Amniotic epithelial cell (primary cell): Measurements from ENCODE around the gene GRPEL2.
"Not testable (repeated sequence)": the region's sequence is repeated elsewhere in the genome, so short reads cannot be mapped to it uniquely, and the experiment has no call there.

ENCODE experiments used
- DNase-seq: peaks from one replicate; pipeline ENCODE4 v3.0.0-alpha.2; 2010; ENCODE audit warnings: low read depth

GRPEL2 gene

GRCh38 chr5:149376711-149377447, 31.6 kb downstream of the GRPEL2 start:
- no peak for DNase-seq

- no peak for DNase-seq
These were observed 33.0 kb downstream of the GRPEL2 start for GRCh38 chr5:149378241-149378820.

DNA sequence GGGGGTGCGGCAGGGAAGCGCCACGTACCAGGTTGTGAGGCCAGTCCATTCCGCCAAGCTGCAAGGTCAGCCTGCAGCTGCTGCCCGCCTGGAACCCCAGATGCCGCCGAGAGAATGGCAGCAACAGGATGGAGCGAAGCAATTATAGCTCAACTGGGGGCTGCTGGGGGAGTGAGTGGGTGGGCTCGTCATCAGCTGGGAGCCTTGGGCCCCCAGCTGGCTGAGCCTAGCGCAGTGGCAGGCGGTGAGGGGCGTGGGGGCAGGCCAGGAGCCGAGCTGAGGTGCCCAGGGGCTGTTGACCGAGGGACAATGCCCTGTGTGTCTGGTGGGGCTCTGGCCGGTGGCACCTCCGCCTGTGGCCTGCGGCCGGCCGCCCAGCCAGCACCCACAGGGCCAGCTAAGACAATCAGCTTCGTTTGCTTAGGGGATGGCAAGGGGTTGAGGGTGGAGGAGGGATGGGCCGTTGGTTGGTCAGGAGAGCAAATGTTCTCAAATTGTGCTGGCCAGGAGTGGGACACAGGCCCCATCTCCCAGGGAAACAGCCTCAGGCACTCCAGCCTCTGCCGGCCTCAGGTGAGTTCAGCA, 34.0 kb downstream of the GRPEL2 start, which contains the start of gene IL17B:
IL17B (minus strand) TSS at position 116 of the 585 bp plus-strand sequence; CDS start at position 49, 67 bp downstream.
- DNase-seq = no peak

GRCh38 chr5:149379818-149380374, 34.6 kb downstream of the GRPEL2 start:
- DNase-seq = no peak

- no peak for DNase-seq
These were observed 35.3 kb downstream of the GRPEL2 start for GRCh38 chr5:149380466-149381121.

- DNase-seq = no peak
These were observed 36.1 kb downstream of the GRPEL2 start for GRCh38 chr5:149381261-149381985.

DNA sequence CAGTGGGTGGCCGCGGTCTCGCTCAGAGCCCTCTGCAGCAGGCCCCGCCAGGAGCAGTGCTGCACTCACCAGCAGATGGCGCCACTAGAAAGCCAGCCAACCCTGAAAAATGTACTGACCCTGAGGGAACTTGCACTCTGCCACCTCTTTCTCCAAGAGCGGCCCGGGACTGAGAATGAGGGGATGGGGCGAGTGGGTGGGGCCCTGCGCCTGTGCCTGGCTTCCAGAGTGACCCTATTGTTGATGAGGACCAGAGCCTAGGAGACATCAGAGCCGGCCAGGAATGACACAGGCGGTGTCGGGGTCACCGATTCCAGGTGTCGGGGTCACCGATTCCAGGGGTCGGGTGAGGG, 36.7 kb downstream of the GRPEL2 start:
- DNase-seq = peak; percentile 58

DNA sequence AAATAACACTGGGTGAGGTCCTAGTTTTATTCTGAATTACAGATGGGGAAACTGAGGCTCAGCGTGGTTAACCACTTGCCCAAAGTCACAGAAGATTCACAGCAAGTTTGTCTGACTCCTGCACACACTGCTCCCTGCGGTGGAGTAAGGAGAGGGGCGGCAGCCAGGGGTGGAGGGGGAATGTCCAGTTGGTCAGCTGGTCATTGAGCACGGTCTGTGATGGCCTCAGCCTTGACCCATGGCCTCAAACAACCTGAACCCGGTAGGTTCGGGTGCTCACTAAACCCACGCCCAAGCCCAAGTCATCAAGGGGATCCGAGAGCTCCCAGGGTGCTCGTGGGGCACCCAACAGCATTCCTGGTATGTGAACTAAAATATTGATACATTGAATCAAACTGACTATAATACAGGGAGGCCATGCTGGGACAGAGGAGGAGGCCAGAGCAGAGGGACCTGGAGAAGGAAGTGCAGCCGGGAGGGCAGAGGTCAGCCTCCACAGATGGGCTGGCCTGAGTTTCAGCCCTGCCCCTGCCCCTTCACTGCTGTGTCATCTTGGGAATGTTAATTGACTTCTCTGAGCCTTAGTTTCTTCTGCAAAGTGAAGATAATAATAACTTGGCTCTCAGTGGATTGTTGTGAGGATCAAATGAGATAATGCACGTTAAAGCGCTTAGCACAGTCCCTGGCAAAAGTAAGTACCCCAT, 37.4 kb downstream of the GRPEL2 start:
- no peak for DNase-seq

- DNase-seq = no peak
These were observed 38.1 kb downstream of the GRPEL2 start for GRCh38 chr5:149383399-149383798.

GRCh38 chr5:149386166-149386565, 40.9 kb downstream of the GRPEL2 start:
- peak; percentile 50 for DNase-seq

DNA sequence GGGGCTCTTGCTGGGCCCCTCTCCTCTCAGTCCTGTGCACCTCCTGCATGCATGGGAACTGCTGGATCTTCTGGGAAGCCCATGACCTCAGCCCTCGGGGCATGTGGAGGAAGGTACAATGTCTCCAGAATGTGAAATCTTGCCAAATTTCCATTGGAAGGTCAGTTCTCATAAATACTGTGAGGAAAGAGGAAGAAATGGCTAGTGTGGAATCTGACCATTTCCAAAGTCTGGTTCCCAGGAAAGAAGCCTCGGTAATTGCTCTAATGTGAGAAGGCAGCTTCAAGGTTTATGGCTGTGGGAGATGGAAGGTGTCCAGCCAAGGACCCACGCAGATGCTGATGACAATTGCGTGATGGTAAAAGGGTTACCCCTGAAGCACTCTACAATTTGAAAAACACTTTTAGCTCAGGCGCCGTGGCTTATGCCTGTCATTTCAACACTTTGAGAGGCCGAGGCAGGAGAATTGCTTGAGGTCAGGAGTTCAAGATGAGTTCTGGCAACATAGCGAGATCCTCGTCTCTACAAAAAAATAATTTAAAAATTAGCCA, 41.9 kb downstream of the GRPEL2 start:
- peak; percentile 92 for DNase-seq

DNA sequence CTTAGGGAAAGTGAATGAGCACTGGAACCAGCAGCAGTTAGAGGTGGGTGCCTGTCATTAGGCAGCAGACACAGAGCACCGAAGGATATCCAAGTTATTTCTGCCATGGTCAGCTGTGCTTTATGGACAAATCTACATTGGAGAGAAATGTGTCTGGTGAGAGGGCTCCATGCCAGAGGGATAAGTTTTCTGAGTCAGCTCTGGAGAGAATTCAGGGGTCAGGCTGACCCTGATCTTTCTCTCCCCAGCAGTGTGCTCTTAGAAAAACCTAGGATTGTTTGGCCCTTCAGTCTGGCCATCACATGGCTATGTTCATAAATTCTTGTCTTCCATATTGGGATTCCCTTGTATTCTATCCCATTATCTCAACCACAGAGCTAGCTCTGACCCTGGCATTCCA, 42.7 kb downstream of the GRPEL2 start:
- DNase-seq = peak; percentile 96

DNA sequence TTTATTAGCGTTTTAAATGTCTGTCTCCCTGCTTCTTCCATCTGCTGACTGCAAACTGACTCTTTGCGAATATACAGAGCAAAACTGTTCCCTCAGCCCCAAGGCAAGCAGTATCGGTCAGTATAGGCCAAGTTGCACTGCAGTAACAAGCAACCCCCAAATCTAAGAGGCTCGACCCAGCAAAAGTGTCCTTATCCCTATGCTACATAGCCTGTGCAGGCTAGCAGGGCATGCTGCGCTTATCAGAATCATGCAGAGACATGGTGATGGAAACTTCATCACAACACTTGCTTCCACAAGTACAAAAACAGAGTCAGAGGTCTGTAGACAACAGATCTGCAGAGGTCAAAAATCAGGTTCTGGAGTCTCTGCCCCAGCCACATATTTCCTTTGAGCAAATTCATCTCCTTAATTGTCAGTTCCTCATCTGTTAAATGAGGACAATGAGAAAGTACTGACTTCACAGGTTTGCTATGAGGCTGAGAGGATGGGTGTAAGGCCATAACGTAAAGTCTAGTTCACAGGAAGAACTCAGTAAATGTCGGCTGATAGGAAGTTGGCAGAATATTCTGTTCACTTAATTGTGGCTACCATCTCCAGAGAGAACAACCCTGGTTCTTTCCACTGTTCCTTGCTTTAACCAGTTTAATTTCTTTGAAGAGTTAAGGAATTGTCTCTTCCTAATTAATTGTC, 43.3 kb downstream of the GRPEL2 start:
- DNase-seq = no peak

DNA sequence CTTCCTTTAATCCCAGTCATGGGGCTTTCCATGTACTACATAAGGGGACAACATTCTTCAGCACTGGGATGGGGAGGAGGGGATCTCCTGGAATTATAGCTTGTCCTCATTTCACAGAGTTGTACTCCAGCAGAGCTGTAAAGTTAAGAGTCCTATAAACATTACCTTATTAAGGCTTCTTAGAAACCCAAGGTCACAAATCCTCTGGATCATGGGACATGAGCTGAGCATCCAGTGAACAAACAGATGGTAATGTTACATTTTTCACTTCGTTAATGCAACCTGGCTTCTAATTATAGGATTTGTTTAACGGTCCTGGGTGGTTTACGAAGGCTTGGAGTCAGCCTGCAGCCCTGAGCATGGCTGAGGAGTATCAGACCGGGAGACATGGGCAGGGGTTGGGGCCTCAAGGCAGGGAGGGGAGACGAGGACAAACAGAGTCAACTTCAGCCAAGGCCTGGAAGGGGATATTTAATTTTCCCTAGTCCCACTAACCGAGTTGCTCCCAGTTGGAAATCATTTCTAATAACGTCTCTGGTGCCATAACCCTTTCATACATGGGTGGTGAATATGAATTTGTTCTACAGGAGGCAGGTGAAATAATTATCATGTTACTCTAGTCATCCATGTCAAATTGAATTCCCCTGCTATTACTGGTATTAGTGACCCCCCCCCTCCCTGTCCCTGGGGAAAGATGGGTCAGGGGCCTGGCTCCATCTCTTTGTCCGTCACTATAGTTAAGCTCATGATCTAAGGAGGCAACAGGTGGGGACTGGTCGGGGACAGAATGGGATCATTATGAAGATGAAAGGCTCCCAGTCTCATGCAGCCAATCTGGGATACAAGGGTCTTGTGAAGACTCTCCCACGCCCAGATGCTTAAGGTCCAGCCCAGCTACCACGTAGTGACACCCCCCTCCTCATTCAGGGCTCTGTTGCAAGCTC, 44.5 kb downstream of the GRPEL2 start:
- DNase-seq = no peak

- not testable (repeated sequence) for DNase-seq
These were observed 45.8 kb downstream of the GRPEL2 start for GRCh38 chr5:149391076-149391475.

GRCh38 chr5:149391524-149391923, 46.2 kb downstream of the GRPEL2 start:
- no peak for DNase-seq

GRCh38 chr5:149392718-149393117, 47.4 kb downstream of the GRPEL2 start:
- DNase-seq = peak; percentile 82

DNA sequence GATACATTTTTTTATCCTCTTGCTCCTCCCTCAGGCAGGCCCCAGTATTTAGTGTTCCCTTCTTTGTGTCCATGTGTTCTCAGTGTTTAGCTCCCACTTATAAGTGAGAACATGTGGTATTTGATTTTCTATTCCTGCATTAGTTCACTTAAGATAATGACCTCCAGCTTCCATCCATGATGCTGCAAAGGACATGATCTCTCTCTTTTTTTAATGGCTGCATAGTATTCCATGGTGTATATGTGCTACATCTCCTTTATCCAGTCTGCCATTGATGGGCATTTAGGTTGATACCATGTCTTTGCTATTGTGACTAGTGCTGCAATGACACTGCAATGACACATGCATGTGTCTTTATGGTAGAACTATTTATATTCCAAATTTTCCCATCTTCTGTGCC, 49.7 kb downstream of the GRPEL2 start:
- DNase-seq = not testable (repeated sequence)

DNA sequence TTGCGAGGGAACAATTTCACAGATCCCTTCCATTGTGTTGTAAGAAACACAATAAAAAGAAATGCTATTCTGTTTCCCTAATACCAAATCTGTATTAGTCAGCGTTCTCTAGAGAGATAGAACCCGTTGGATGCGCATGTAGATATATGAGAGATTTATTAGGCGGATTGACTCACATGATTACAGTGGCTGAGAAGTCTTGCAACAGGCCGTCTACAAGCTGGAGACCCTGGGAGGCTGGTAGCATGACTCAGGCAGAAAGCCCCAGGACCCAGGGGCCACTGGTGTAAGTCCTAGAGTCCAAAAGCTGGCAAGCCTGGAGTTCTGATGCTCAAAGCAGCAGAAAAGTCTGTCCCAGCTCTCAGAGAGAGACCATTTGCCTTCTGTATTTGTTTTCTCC, 52.2 kb downstream of the GRPEL2 start:
- DNase-seq = peak; percentile 99
